HEK293 (cell line): ENCODE measurements around the gene DIP2C.
"Not testable (repeated sequence)": the region's sequence is repeated elsewhere in the genome, so short reads cannot be mapped to it uniquely, and the experiment has no call there.

Experiments
- CTCF ChIA-PET: fragments of 350-600 bp; formaldehyde crosslinking; extraction: SDS; loops from one replicate; lab custom pipeline; 2021; ENCODE audit warnings: antibody characterized with exemption; lab: Yijun Ruan, JAX
- POLR2A ChIA-PET: fragments of 300-600 bp; formaldehyde crosslinking; extraction: SDS; loops from one replicate; lab custom pipeline; 2020; ENCODE audit warnings: antibody characterized with exemption, inconsistent platforms; lab: Yijun Ruan, JAX
- H3K27ac ChIP-seq: fragments of 200-500 bp; sonication (Bioruptor generic); 2 replicates; pipeline ENCODE4 v1.5.1; 2014; ENCODE audit warnings: low read depth, low read length, control low read depth, inconsistent platforms; ENCODE audit errors: extremely low read depth
- H3K36me3 ChIP-seq, 2 experiments: fragments of 200-500 bp in 1 of 2; sonication (Bioruptor generic) in 1 of 2; 1 replicate in 1 of 2; 2 replicates in 1 of 2; pipeline ENCODE4 v1.5.1; 2014 to 2017; ENCODE audit warnings: inconsistent platforms in 2 of 2, low read length in 2 of 2; ENCODE audit not compliant: control insufficient read depth in 2 of 2, insufficient read depth in 1 of 2
- H3K4me1 ChIP-seq: fragments of 200-500 bp; sonication (Bioruptor generic); 2 replicates; pipeline ENCODE4 v1.5.1; 2014; ENCODE audit warnings: mild to moderate bottlenecking, low read length, inconsistent platforms; ENCODE audit not compliant: control insufficient read depth, insufficient read depth
- H3K4me3 ChIP-seq: 2 replicates; pipeline ENCODE4 v1.5.1; 2011; ENCODE audit warnings: low read depth, mild to moderate bottlenecking, control low read depth, low read length, moderate library complexity
- H3K9me3 ChIP-seq: fragments of 200-500 bp; sonication (Bioruptor generic); 2 replicates; pipeline ENCODE4 v1.5.1; 2014; ENCODE audit warnings: low read depth, low read length, inconsistent platforms; ENCODE audit not compliant: control insufficient read depth, insufficient read depth
- FEZF1 ChIP-seq: fragments of 450-650 bp; formaldehyde crosslinking; IDR thresholded peaks from 2 replicates; pipeline ENCODE4 v1.5.1; 2016; ENCODE audit warnings: missing biosample characterization, missing genetic modification characterization
- GLIS1 ChIP-seq: fragments of 450-650 bp; formaldehyde crosslinking; IDR thresholded peaks from 2 replicates; pipeline ENCODE4 v1.5.1; 2016; ENCODE audit warnings: missing biosample characterization, missing genetic modification characterization
- KLF10 ChIP-seq: fragments of 450-650 bp; IDR thresholded peaks from 2 replicates; pipeline ENCODE4 v1.5.1; 2018; ENCODE audit warnings: missing biosample characterization, mild to moderate bottlenecking, missing genetic modification characterization
- KLF7 ChIP-seq: fragments of 450-650 bp; formaldehyde crosslinking; IDR thresholded peaks from 2 replicates; pipeline ENCODE4 v1.5.1; 2016; ENCODE audit warnings: missing biosample characterization, missing genetic modification characterization, borderline replicate concordance
- MZF1 ChIP-seq: fragments of 450-650 bp; formaldehyde crosslinking; IDR thresholded peaks from 2 replicates; pipeline ENCODE4 v1.5.1; 2017; ENCODE audit warnings: missing biosample characterization, missing genetic modification characterization, borderline replicate concordance
- ZBTB20 ChIP-seq: fragments of 450-650 bp; formaldehyde crosslinking; IDR thresholded peaks from 2 replicates; pipeline ENCODE4 v1.5.1; 2016; ENCODE audit warnings: missing biosample characterization, missing genetic modification characterization
- ZBTB8A ChIP-seq: fragments of 450-650 bp; formaldehyde crosslinking; IDR thresholded peaks from 2 replicates; pipeline ENCODE4 v1.5.1; 2016; ENCODE audit warnings: missing biosample characterization, missing genetic modification characterization
- ZNF121 ChIP-seq: fragments of 450-650 bp; formaldehyde crosslinking; IDR thresholded peaks from 2 replicates; pipeline ENCODE4 v1.5.1; 2016; ENCODE audit warnings: missing biosample characterization, missing genetic modification characterization
- ZNF2 ChIP-seq: fragments of 450-650 bp; formaldehyde crosslinking; IDR thresholded peaks from 2 replicates; pipeline ENCODE4 v1.5.1; 2016; ENCODE audit warnings: missing biosample characterization, missing genetic modification characterization
- ZNF23 ChIP-seq: fragments of 450-650 bp; formaldehyde crosslinking; IDR thresholded peaks from 2 replicates; pipeline ENCODE4 v1.5.1; 2016; ENCODE audit warnings: missing biosample characterization, missing genetic modification characterization, borderline replicate concordance
- ZNF341 ChIP-seq: fragments of 450-650 bp; formaldehyde crosslinking; IDR thresholded peaks from 2 replicates; pipeline ENCODE4; 2016; ENCODE audit warnings: low read depth, missing biosample characterization, missing genetic modification characterization
- ZNF366 ChIP-seq: fragments of 450-650 bp; formaldehyde crosslinking; conservative IDR thresholded peaks from 2 replicates; pipeline ENCODE4 v1.5.1; 2016; ENCODE audit warnings: missing biosample characterization, missing genetic modification characterization
- ZNF37A ChIP-seq: fragments of 450-650 bp; IDR thresholded peaks from 2 replicates; pipeline ENCODE4 v1.5.1; 2018; ENCODE audit warnings: missing biosample characterization, missing genetic modification characterization
- ZNF426 ChIP-seq: fragments of 450-650 bp; formaldehyde crosslinking; IDR thresholded peaks from 2 replicates; pipeline ENCODE4 v1.5.1; 2017; ENCODE audit warnings: missing biosample characterization, missing genetic modification characterization, mild to moderate bottlenecking, inconsistent platforms, moderate library complexity
- ZNF510 ChIP-seq: fragments of 450-650 bp; formaldehyde crosslinking; IDR thresholded peaks from 2 replicates; pipeline ENCODE4 v1.5.1; 2018; ENCODE audit warnings: mild to moderate bottlenecking, missing genetic modification characterization, missing biosample characterization; ENCODE audit not compliant: insufficient replicate concordance
- ZNF561 ChIP-seq: fragments of 450-650 bp; IDR thresholded peaks from 2 replicates; pipeline ENCODE4 v1.5.1; 2018; ENCODE audit warnings: missing biosample characterization, missing genetic modification characterization, borderline replicate concordance
- ZNF571 ChIP-seq: fragments of 450-650 bp; formaldehyde crosslinking; IDR thresholded peaks from 2 replicates; pipeline ENCODE4 v1.5.0; 2017; ENCODE audit warnings: missing biosample characterization, missing genetic modification characterization
- ZNF664 ChIP-seq: fragments of 450-650 bp; formaldehyde crosslinking; IDR thresholded peaks from 2 replicates; pipeline ENCODE4 v1.5.1; 2016; ENCODE audit warnings: missing biosample characterization, missing genetic modification characterization
- ZNF792 ChIP-seq: fragments of 450-650 bp; formaldehyde crosslinking; IDR thresholded peaks from 2 replicates; pipeline ENCODE4 v1.5.1; 2016; ENCODE audit warnings: missing biosample characterization, missing genetic modification characterization
- ZSCAN23 ChIP-seq: fragments of 450-650 bp; formaldehyde crosslinking; IDR thresholded peaks from 2 replicates; pipeline ENCODE4 v1.5.1; 2016; ENCODE audit warnings: missing biosample characterization, missing genetic modification characterization
- TF ChIP-seq, protein P1 (sequence below): fragments of 450-650 bp; formaldehyde crosslinking; IDR thresholded peaks from 2 replicates; pipeline ENCODE4 v1.5.1; 2017; ENCODE audit warnings: missing biosample characterization, mild to moderate bottlenecking, missing genetic modification characterization, moderate library complexity
- TF ChIP-seq, protein P2 (sequence below): fragments of 450-650 bp; IDR thresholded peaks from 2 replicates; pipeline ENCODE4 v1.5.1; 2018; ENCODE audit warnings: missing biosample characterization, missing genetic modification characterization
- TF ChIP-seq, protein P3 (sequence below): fragments of 450-650 bp; formaldehyde crosslinking; conservative IDR thresholded peaks from 2 replicates; pipeline ENCODE4 v1.5.1; 2016; ENCODE audit warnings: low read depth, missing biosample characterization, missing genetic modification characterization

The DIP2C gene

DNA sequence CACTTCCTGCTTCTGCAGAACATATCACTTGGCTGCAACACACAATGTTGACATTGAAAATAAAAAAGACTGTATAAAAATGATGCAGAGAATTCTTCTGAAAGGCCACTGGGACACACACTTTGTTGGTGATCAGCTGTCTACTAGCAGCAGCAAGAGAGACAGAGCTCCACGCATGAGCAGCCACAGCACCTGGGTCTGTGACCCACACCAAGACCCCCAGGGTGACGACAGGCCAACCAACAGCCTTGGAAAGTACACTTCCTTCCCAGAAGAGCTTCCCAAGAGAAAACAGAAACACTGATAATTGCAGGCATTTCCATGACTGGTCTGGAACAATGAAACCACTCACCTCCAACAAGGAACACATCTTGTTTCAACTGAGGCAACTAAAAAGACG lies 239.0 kb downstream of the DIP2C start:
- no peaks in the 10 kb centered on the region for H3K9me3 ChIP-seq
- H3K4me1 ChIP-seq, result no peaks in the 10 kb centered on the region; the same call in 1 of the 2 replicates
- H3K4me3 ChIP-seq, result no peak overlapping the region
- TF ChIP-seq, protein P1, sequence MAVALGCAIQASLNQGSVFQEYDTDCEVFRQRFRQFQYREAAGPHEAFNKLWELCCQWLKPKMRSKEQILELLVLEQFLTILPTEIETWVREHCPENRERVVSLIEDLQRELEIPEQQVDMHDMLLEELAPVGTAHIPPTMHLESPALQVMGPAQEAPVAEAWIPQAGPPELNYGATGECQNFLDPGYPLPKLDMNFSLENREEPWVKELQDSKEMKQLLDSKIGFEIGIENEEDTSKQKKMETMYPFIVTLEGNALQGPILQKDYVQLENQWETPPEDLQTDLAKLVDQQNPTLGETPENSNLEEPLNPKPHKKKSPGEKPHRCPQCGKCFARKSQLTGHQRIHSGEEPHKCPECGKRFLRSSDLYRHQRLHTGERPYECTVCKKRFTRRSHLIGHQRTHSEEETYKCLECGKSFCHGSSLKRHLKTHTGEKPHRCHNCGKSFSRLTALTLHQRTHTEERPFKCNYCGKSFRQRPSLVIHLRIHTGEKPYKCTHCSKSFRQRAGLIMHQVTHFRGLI (tag by site-specific recombination), result no peak
- TF ChIP-seq KLF10 (tag by site-specific recombination) (no peak), KLF7 (tag by site-specific recombination) (no peak), ZNF561 (tag by site-specific recombination) (no peak), GLIS1 (tag by site-specific recombination) (peak; percentile 62), ZNF341 (tag by site-specific recombination) (no peak)
- ChIA-PET POLR2A (no interaction called here), CTCF (interaction anchor here (0.5 to 0.7 kb wide), 2 partner anchors 9 to 42 kb away, joined by 3 to 4 read pairs; no protein-coding TSS in a partner anchor)
- H3K36me3 ChIP-seq, result peaks cover 0 to 4% of the 10 kb centered on the region in 2 experiments; a peak in 1 of 3 replicates
- H3K27ac ChIP-seq, result no peak overlapping the region

DNA sequence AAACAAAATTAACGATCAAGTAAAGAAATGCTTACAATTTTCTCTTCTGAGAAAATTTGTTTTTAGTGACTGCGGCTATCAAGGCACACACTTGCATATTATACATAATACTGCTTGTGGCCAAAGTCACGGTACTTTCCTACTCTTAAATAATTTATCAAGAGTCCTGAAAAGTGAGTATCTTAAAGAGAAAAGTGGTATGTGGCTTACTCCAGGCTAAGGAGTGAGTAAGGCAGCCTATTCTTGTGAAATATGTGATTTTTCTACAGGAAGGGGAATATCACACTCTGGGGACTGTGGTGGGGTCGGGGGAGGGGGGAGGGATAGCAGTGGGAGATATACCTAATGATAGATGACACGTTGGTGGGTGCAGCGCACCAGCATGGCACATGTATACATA lies 240.1 kb downstream of the DIP2C start:
- CTCF ChIA-PET, H3K9me3 ChIP-seq, H3K27ac ChIP-seq, H3K36me3 ChIP-seq, H3K4me3 ChIP-seq, H3K4me1 ChIP-seq, POLR2A ChIA-PET: not testable (repeated sequence)

DNA sequence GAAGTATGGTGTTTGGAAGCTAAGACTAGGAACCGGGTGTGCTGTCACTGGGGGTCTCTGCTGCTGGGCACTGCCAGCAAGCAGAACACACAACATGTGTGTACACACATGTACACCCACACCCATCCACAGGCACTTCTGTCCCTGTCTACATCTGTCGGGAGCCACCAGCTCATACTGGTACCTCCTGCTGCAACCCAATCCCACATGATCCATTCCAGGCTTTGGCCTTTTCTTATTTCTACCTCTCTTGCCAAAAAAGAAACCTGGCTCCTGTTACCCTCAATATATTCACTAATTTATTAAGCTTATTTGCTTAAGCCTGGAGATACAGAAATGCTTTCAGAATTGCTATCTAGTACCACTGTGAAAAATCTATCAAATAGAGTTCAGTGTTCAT lies 246.0 kb downstream of the DIP2C start:
- no peak for TF ChIP-seq ZBTB8A (tag by site-specific recombination)
- no peak for TF ChIP-seq ZBTB20 (tag by site-specific recombination)
- no peak for TF ChIP-seq MZF1 (tag by site-specific recombination)
- no peak for TF ChIP-seq ZNF426 (tag by site-specific recombination)
- ChIA-PET CTCF (interaction anchor here (0.6 kb wide), 1 partner anchor 982 kb away, joined by 3 read pairs; no protein-coding TSS in a partner anchor), POLR2A (no interaction called here)
- no peak overlapping the region for H3K4me3 ChIP-seq
- no peaks in the 10 kb centered on the region for H3K9me3 ChIP-seq
- H3K4me1 ChIP-seq, result no peaks in the 10 kb centered on the region
- H3K36me3 ChIP-seq, result peaks cover 0 to 11% of the 10 kb centered on the region in 2 experiments; a peak in 1 of 3 replicates
- no peak overlapping the region for H3K27ac ChIP-seq

DNA sequence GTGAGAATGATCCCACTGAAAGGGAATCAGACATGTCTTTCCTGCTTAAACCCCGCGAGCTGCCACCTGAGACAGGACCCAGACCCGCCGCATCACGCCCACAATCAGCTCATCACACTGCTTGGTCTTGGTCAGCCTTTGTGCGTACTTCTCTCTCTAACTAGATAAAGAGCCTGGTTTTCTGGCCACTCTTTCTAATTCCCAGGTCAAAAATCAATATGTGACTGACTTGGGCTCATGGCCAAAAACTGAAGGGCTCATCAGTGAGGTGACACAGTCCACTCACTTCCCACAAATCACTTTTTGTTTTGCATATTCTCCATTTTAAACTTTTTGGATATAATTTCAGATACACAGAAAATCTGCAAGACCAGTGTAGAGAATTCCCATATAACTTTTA lies 247.3 kb downstream of the DIP2C start:
- no peaks in the 10 kb centered on the region for H3K4me1 ChIP-seq
- H3K4me3 ChIP-seq, result no peak overlapping the region
- CTCF ChIA-PET, result interaction anchor here (0.6 to 0.8 kb wide), 2 partner anchors 18 to 51 kb away, joined by 3 read pairs; no protein-coding TSS in a partner anchor
- no peak overlapping the region for H3K27ac ChIP-seq
- POLR2A ChIA-PET, result no interaction called here
- peaks cover 0 to 13% of the 10 kb centered on the region in 2 experiments; a peak in 1 of 3 replicates for H3K36me3 ChIP-seq
- H3K9me3 ChIP-seq, result no peaks in the 10 kb centered on the region
- TF ChIP-seq ZNF23 (tag by site-specific recombination) (no peak), ZNF571 (tag by site-specific recombination) (no peak), ZNF366 (tag by site-specific recombination) (no peak), ZNF792 (tag by site-specific recombination) (no peak), ZNF37A (tag by site-specific recombination) (no peak), ZNF664 (tag by site-specific recombination) (no peak), ZNF2 (tag by site-specific recombination) (no peak), ZNF510 (tag by site-specific recombination) (no peak), ZNF121 (tag by site-specific recombination) (no peak), FEZF1 (tag by site-specific recombination) (no peak), ZSCAN23 (tag by site-specific recombination) (no peak)
- TF ChIP-seq, protein P2, sequence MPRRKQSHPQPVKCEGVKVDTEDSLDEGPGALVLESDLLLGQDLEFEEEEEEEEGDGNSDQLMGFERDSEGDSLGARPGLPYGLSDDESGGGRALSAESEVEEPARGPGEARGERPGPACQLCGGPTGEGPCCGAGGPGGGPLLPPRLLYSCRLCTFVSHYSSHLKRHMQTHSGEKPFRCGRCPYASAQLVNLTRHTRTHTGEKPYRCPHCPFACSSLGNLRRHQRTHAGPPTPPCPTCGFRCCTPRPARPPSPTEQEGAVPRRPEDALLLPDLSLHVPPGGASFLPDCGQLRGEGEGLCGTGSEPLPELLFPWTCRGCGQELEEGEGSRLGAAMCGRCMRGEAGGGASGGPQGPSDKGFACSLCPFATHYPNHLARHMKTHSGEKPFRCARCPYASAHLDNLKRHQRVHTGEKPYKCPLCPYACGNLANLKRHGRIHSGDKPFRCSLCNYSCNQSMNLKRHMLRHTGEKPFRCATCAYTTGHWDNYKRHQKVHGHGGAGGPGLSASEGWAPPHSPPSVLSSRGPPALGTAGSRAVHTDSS (tag by site-specific recombination), result no peak
- TF ChIP-seq, protein P3, sequence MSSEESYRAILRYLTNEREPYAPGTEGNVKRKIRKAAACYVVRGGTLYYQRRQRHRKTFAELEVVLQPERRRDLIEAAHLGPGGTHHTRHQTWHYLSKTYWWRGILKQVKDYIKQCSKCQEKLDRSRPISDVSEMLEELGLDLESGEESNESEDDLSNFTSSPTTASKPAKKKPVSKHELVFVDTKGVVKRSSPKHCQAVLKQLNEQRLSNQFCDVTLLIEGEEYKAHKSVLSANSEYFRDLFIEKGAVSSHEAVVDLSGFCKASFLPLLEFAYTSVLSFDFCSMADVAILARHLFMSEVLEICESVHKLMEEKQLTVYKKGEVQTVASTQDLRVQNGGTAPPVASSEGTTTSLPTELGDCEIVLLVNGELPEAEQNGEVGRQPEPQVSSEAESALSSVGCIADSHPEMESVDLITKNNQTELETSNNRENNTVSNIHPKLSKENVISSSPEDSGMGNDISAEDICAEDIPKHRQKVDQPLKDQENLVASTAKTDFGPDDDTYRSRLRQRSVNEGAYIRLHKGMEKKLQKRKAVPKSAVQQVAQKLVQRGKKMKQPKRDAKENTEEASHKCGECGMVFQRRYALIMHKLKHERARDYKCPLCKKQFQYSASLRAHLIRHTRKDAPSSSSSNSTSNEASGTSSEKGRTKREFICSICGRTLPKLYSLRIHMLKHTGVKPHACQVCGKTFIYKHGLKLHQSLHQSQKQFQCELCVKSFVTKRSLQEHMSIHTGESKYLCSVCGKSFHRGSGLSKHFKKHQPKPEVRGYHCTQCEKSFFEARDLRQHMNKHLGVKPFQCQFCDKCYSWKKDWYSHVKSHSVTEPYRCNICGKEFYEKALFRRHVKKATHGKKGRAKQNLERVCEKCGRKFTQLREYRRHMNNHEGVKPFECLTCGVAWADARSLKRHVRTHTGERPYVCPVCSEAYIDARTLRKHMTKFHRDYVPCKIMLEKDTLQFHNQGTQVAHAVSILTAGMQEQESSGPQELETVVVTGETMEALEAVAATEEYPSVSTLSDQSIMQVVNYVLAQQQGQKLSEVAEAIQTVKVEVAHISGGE, result no peak
